GM19467 (cell line): ENCODE data around the gene CHRNA9.

ENCODE experiments used
- ATAC-seq: cut with Tn5 transposase; IDR thresholded peaks from one replicate; pipeline ENCODE4 v1.9.1; 2021; ENCODE audit warnings: mild to moderate bottlenecking, moderate library complexity; ENCODE audit not compliant: unreplicated experiment

CHRNA9 gene

DNA sequence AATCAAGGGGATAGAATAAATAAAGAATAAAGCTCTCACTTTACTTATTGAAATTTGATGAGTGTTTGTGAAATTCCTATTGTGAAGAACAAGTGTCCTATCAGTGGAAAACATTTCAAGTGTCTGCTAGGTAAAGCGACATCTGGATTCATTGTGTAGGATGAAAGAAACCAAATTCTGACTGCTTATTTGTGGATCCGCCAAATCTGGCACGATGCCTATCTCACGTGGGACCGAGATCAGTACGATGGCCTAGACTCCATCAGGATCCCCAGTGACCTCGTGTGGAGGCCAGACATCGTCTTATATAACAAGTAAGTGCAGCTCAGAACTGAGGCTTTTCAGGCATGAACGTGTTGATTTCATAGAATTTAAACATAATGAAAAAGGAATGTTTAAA lies 1.9 kb downstream of the CHRNA9 start:
- ATAC-seq: no peak

DNA sequence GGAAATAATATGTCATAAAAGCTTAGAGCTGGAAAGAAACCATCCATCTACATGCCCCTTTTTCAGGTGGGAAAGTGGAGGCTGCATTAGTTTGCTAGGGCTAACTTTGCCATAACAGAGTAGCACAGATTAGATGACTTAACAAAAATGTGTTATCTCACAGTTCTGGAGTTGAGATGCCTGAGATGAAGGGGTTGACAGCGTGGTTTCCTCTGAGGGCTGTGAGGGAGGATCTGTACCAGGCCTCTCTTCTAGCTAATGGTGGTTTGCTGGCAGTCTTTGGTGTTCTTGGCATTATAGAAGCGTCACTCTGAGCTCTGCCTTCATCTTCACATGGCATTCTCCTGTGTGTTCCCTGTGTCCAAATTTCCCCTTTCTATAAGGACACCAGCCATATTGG lies 2.4 kb downstream of the CHRNA9 start:
- ATAC-seq: no peak

DNA sequence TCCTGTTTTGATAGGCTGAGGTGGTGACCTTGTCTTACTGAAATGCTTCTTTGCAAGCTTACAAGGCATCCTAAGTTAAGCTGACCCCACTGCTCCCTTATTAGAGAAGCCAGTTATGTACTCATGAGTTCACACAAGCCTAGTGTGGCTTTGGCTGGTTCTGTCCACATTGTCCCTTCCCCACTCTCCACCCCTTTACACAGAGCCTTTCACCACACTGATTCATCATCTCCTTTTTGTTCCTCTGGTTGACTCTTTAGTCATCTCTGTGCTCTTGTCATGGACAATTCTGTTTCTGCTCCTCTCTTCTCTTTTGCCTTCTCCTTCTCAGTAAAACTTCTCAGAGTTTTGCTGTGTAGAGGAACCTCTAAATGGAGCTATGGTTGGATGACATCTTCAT lies 4.9 kb downstream of the CHRNA9 start:
- no peak for ATAC-seq

DNA sequence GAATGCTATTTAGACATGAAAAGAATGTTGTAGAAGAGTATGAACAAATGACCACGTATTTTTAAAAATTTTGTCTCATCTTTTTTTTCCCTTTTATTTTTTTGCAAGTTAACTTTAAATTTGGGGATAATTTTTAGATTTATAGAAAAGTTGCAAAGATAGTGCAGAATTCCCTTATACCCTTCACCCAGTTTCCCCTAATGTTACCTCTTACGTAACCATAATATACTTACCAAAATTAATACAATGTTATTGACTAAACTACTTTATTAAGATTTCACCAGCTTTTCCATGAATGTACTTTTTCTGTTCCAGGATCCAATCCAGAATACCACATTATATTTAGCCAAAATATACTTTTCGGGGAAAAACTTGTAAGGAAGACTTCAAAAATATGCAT lies 12.3 kb downstream of the CHRNA9 start:
- ATAC-seq: no peak

DNA sequence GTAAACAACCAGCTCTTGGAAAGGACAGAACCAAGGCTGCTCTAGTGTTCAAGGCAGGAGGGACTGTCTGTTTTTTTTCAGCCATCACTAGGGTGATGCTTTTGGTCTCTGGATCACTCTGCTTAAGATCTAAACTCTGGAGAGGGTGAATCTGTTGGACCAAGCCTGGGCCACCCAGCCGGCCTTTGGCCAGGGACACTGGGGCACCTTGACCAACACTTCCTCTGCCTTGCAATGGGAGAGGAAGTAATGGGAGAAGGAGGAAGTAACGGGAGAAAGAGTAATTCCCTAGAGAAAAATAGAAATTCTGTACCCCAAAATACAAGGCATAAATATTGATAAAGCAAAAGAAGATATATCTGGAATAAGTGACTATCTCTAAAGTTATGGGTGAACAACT lies 12.9 kb downstream of the CHRNA9 start:
- ATAC-seq: no peak

DNA sequence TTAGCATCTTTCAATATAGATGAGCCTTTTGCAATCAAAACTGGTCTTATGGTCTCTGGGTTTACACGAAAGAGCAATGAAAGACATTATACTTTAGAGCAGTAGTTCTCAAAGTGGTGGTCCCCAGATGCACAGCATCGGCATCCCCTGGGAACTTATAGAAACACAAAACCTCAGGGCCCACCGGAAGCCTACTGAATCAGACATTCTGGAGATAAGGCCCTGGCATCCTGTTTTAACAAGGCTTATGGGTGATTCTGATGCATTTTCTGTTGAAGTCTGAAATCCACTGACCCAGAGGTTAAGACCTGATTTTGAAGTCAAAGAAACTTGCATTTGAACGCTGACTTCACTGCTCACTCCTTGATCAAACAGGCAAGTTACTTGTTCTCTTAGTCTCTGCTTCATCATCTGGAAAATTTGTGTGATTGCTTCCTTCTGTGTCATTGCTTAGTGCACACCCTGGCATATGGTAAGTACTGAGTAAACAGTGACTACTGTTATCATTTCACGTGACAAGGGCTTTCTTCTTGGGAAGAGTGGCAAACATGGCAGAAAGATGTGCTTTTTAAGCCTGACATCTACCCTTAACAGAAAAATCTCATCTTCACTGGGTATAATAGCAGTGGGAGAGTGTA lies 14.5 kb downstream of the CHRNA9 start:
- no peak for ATAC-seq

DNA sequence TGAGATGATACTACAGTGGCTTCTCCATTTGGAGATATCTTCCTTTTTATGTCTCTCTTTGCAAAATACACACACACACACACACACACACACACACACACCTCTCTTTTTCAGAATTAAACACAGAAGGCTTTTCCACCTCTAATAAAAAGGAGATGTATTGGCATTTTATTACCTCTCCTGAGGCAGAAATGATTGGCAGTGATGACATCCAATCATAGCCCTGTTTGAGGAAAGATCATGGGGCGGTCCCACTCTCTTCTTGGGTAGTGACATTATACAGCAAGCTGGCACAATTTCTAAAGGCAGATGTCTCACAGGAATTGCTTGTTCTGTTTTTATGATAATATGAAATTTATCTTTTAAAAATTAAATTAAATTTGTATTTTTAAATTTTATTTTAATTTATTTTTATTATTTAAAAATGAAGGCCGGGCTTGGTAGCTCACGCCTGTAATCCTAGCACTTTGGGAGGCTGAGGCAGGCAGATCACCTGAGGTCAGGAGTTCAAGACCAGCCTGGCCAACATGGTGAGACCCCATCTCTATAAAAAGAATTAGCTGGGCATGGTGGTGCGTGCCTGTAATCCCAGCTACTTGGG lies 15.6 kb downstream of the CHRNA9 start:
- no peak for ATAC-seq

DNA sequence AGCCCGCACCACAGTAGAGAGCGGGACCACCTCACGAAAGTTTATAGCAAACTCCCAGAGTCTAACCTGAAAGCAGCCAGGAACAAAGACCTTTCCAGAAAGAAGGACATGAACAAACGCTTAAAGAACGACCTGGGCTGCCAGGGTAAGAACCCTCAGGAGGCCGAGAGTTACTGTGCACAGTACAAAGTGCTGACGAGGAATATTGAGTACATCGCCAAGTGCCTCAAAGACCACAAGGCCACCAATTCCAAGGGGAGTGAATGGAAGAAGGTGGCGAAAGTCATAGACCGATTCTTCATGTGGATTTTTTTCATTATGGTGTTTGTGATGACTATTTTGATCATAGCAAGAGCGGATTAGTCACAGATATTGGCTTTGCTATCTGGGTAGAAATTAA lies 19.0 kb downstream of the CHRNA9 start:
- no peak for ATAC-seq

DNA sequence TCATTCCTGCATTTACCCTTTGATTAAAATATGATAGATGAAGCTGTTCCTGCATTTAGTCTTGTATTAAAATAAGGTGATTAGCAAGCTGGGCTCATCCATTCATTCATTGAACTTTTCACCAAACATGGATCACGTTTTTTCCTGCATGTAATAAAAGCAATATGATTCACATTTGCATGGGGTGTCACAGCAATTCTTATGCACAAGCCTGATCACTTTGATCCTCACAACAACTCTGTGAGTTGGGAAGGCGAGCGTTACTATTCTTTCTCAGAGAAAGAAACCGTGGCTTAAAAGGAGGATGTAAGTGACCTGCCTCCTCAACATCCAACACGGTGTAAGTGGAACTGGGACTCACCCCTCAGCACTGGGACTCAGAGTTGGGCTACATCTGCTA lies 20.0 kb downstream of the CHRNA9 start:
- no peak for ATAC-seq

DNA sequence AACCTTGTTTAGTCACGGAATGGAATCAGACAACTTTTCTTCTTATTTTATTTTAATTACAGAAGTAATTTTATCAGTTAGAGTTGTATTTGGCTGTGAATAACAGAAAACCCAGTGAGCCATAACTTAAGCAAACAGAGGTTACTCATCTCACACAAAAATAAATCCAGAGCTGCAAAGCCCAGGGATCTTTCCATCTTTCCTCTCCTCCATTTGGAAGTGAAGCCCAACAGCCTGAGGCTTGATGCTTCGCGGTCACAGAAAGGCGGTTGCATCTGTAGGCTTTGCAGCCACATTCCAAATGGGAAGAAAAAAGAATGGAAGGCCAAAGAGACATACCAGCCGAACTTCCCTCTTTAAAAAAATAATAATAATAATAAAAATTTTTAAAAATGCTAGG lies 22.6 kb downstream of the CHRNA9 start:
- no peak for ATAC-seq

DNA sequence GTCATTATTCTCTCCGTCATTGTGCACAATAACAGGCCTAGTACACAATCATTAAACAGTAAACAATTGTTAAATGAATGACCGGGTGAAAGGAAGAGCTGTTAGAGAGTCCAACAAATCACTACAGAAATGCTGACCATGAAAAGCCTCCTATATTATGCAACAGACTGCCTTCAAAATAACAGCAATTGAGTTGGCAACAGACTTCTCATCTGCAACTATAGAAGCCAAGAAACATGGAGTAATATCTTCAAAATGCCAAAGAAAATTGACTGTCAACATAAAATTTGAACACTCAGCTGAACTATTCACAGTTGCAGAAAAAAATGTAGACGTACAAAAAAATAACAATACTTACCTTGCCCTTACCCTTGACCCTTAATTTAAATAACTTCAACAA lies 26.2 kb downstream of the CHRNA9 start:
- no peak for ATAC-seq

DNA sequence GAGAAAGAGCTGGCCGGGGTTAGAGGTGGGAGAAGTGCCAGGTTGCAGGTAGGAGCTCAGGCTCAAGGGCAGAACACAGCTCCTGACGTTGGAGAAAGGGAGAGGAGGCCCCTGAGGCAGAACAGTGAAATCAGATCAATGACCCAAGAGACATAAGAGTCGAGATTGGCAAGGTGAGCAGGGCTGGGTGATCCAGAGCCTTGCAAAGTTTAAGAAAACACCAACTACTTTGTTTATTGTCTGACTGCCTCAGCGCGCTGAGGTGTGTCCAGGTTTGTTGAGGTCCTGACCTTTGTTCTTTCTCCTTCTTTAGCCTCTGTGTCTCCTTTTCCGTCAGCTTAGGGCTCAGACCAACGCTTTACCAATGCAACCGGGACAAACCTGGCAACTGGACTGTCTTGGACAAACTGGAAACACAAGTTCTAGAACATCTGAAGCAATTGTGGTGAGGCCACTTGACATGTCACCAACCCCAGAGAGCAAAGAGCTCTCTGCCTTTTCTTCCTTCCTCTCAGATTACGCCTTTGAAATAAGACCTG lies 28.3 kb downstream of the CHRNA9 start:
- no peak for ATAC-seq

DNA sequence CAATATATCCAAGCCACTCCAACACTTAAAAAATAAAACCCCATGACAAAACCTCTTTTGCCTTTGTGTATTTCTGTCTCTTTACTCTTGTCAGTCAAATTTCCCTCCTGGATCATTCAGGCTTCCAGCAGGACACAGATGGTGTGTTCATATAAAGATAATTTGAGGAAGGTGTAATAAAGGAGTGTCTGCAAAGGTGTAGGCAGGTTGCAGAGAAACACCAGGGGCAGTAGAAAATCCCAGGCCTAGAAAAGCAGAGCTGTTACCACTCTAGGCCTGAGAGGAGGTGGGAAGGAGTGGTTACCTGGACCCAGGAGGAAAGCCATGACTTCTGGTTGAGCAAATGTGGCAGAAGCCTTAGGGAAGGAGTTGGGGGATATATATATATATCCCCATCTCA lies 28.8 kb downstream of the CHRNA9 start:
- no peak for ATAC-seq

DNA sequence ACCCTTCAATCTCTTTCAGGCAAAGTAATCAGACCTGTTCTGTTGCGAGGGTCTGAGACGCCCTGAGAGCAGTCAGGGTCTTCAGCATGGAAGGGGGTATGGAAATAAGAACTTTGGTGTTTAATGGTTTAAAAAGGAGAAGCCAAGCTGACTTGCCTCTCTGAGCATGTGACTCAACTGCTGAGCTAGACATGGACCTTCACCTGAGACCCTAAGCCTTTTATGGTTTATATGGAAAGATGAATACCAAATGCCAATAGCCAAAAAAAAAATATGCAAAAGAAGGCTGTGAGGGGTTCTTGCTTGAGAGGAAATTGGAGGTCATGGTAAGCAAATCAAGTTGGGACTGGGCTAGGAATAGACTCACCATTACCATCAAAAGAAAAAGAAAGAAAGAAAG lies 30.6 kb downstream of the CHRNA9 start:
- ATAC-seq: no peak

DNA sequence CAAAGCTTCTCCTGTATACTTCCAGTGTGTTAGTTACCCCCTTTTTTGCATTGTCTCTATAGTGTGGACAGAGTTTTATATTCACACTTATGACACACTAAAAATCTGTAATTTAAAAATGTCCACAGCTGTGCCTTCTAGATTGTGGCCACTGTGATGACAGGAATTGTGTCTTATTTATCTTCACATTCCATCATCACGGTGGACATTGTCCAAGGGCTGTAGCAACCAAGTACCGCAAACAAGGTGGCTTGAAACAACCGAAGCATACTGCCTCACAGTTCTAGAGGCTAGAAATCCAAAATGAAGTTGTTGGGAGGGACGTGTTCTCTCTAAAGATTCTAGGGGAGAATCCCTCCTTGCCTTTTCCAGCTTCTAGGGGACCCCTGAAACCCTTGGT lies 32.3 kb downstream of the CHRNA9 start:
- ATAC-seq: no peak

DNA sequence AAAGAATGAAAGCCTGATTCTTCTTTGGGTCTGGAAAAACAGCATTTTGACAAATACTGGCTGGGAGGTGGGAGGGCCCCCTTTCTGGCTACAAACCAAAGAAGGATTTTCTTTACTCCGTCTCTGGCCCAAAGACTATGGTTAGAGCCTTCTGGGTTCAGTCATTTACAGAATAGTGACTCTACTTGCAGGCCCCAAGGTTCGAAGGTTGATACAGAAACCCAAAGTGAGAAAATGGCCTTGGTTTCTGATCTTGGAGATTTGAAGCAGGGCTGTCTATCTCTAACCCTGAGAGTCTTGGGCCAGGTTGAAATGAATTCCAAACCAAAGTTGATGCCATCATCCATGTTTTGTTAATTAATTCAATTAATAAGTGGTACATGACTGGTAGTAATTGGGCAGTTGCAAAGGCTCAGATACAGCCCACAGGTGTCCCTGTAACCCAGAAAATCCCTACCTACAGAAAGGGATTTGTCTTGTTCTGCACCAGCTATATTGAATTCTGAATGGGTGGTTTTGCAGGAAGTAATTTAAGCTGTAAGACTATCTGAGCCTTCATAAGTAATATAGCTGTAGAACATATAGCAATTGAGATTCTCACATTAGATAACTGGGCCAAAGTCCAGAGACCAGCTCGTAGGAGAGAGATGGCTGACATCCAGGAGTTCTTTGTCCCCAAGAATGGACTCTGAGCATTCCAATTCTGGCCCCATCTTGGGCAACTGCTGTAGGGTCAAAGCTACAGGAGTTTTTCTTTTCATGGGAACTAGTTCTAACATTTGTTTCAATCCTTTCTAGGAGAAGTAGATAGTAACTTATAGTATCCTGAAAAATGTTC lies 34.5 kb downstream of the CHRNA9 start:
- peak; percentile 70 for ATAC-seq

DNA sequence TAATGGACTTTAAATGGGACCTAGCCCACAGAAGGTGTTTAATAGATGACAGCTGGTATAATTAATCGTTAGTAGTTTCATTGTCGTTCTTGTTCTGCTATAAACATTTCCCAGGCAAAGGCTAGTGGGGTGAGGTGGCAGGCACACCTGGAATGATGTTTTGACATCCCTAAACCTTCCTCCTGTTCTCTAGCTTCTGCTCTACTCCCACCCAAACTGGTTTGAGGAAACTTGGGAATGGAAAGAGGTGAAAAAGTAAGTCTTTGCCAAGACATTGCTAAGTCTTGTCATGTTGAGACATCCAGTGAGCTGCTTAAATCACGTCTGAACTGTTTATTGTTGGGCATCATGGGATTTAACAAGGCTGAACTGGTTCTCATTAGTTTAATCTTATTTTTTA lies 37.5 kb downstream of the CHRNA9 start:
- ATAC-seq: no peak

DNA sequence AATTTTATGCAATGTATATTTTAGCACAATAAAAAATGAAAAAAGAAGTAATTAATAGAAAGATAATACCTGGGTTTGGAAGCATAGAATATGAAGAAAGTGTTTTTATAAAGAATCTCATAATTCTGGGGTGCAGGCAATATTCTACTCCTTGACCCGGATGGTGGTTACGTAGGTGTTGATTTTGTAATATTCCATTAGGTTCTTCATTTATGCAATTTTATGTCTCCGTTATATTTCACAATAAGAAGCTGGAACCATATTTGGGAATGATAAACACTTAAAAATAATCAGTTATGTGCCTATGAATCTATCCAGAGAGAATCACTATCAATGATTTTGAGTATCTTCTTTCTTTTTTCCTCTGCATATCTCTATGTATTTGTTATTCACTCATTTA lies 38.5 kb downstream of the CHRNA9 start:
- ATAC-seq: no peak

DNA sequence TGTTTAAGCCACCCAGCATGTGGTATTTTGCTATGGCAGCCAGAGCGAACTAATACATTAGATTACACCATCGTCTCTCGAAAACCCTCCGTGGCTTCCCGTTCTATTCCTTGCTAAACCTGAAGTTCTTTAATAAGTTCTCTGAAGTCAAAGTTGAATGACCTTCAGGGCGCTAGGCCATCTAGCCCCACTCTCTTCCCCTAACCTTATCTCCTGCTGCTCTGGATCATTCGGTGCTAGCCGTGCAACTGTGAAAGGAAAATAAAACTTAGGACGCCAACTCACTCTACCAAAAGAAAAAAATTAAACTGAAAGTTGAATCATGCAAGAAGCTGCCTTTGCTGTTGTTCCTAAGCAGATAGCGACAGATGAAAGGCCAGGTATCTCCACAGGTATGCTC lies 40.0 kb downstream of the CHRNA9 start:
- ATAC-seq: no peak

DNA sequence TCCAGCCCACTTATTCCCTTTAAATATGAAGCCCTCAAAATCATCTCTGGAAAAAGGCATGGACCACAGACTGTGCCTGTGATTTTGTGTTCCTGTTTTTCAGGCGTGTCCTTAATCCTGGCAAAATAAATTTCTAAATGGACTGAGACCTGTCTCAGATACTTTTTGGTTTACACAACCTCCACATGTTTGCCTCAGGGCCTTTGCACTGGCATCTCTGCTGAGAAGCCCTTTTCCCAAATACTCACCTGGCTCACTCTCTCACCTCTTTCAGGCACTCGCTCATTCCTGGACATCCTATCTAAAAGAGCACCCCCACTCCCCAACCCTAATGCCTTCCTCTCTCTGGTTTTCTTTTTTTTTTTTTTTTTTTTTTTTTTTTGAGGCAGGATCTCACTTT lies 40.5 kb downstream of the CHRNA9 start:
- no peak for ATAC-seq

DNA sequence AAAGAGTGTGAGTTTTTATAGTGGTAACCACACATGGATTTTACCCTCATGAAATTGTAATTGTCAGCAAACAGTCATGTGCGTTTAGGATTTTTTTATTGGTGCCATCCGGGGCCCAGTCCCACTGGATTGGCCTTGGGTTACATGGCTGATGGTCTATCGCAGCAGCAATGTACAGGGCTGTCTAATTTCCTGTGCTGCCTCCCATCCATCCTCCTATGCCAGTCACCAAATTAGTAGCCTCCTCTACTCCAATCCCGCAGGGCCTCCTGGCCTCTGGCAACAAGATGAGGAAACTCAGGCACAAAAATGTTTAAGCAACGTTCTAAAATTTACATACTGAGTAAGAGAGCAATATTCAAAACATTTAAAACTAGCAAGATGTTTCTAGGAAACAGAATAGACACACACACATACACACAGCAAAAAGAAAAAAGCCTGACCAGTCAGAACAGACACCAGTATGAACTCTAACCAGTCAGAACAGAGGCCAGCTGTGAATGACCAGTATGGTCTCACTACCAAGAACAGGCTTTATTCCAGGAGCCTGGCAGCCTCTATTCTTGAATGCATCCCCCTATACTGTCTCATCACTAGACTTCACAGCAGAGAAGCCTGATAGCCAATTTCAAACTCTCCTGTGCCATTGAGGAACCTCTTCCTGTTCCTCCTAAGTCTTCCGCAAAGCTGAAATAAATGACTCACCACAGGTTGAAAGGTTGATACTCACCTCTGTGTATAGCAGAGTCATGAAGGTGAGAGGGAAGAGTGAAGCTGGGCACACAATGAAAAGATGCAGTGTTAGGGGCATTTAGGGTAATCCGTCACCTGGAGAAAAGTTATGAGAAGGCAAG lies 42.6 kb downstream of the CHRNA9 start:
- no peak for ATAC-seq
